NCI-H1417 (cell line): ENCODE results near the gene LCLAT1.
"Not testable (repeated sequence)": the region's sequence is repeated elsewhere in the genome, so short reads cannot be mapped to it uniquely, and the experiment has no call there.

Experiments used
- DNase-seq, 3 experiments: peaks; one replicate each; lab custom pipeline; 2025; lab: John Stamatoyannopoulos, UW

LCLAT1 gene

DNA sequence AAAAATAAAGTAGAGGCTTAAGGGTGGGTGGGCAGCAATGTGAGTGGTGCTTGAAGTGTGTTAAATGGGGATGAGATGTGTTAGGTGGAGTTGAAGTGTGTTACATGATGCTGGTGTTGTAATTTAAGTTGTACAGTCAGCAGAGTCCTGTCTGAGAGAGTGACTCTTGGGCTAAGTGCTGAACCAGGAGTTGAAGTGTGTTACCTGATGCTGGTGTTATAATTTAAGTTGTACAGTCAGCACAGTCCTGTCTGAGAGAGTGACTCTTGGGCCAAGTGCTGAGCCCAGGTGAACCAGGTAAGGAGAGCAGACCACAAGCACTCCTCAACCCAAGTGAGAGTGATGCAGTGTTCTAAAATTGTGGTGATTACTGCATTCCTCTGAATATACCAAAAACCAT is 40.6 kb downstream of the LCLAT1 start:
- DNase-seq = peak in 1 of 3 experiments; percentile 87

DNA sequence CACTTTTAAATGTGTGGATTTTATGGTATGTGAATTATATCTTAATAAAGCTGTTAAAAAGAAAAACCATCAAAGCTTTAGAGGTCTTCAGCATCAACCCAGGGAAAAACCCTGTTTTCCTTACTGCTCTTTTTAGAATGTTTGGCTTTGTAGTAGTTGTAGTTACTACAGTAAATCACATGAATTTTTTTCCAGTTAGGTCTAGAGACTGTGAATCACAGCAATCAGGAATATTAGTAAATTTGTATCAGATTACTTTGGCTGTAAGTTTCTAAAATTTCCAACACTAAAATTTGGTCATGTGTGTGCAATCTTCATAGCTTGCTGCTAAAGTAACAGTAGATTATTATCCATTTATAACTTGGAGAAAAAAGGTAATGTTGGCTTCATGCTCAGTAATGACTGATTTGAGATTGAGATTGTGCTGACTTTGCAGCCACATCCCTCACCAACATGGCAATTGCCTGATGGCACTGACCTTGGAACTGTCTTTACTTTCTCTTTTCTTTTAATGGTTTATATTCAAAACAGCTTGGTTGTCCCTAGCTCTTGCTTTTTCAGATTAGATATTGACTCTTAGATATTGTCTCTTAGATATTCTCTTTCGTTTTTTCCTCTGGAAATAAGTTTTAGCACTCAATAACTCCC is 41.1 kb downstream of the LCLAT1 start:
- DNase-seq = no peak

- no peak for DNase-seq
Observed at GRCh38 chr2:30491225-30491624, 44.2 kb downstream of the LCLAT1 start.

DNA sequence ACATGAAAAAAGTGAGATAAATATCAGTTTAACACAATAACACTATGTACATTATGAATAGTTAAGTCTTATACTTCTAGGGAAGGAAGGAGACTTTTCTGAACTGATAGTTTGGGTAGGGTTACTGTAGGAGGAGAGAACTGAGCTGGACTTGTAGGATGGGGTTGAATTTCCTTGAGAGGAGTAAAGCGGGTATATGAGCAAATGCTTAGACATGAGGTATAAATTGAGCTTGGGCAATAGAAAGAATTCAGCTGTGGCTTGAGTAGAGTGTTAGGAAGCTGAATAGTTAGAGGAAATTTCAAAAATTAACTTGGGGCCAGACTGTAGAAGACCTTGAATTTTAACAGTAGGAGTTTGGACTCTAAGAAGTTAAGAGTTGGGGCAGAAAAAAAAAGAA is 45.1 kb downstream of the LCLAT1 start:
- no peak for DNase-seq

DNA sequence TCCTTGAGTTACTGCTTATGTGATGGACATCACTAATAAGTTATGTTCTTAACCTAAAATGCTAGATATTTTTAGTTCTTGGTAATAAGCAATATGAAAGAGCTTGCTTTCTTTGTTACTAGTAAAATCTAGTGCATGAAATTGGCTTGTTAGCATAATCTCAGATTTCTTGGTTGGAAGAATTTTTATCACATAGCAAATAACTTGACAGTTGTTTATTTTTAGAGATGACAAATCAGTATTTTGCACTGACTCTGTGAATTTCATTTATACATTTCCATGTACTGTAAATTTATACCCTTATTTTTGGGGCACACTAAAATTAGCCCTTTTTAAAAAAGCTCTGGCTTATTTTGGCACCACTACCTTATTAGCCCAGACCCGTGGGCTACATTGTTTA is 45.6 kb downstream of the LCLAT1 start:
- DNase-seq = no peak

DNA sequence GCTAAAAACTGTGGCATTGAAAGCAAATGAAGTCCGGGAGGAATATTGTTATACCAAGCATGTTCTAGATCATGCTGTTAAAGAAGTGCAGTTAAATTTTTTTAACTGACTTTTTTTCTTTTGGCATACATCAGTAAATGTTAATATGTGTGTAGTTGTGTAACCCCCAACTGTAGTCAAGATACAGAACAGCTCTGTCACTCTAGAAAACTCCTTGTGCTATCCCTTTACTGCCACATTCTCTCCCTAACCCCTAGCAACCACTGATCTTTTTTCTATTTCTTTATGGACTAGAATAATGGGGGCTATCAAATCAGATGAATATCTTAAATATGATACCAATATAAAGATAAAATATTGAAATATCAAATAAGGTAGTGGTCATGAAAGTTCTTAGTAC is 46.4 kb downstream of the LCLAT1 start:
- DNase-seq = no peak

DNA sequence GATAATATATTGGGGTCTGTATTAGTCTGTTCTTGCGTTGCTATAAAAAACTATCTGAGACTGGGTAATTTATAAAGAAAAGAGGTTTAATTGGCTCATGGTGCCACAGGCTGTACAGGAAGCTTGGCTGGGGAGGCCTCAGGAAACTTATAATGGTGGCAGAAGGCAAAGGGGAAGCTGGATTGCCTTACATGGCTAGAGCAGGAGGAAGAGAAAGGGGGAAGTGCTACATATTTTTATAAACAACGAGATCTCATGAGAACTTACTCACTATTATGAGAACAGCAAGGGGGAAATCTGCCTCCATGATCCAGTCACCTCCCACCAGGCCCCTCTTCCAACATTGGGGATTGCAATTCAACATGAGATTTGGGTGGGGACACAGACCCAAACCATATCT is 48.9 kb downstream of the LCLAT1 start:
- not testable (repeated sequence) for DNase-seq

DNA sequence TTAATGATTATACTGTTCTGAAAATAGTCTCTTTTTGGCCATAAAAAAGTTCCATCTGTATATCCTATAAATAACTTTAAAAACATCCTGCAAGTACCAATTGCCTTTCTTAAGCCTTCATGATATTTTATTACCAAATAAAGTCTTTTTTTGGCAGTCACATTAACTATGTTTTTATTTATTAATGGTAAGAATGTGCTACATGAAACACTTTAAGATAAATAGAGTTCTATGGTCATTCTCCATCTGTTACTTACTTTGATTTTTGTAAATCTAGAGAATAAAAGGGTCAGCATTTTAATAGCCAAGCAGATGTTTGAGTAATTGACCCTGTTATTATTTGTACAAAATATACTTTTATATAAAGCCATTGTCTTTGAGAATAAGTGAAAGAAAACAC is 52.6 kb downstream of the LCLAT1 start:
- DNase-seq = no peak

DNA sequence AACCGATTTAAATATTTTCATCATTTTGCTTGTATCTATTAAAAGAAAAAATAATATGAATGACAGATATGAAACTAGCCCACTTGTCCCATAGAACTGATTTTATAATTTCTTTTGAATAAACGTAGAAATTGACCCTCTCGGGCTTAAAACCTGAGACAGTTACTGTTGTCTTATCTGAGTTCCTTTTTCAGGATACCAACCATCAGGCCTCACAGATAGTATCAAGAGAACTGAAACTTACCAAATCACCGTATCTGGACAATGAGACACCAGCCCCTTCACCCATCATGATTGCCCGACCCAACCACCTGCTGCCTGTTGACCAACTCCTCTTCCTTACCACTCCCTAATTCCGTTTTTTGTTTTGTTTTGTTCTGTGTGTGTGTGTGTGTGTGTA is 53.7 kb downstream of the LCLAT1 start:
- DNase-seq = no peak

DNA sequence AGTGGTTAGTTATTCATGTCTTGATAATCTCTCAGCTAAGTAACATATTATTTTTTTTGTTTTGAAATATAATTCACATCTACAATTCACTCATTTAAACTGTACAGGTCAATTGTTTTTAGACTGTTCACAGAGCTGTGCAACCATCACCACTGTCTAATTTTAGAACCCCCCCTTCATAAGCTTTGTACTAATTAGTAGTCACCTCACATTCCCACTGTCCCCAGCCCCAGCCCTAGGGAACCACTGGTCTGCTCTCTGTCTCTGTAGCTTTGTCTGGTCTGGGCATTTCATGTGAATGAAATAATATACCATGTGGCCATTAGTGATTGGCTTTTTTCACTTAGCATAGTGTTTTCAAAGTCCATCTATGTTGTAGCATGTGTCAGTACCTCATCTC is 55.3 kb downstream of the LCLAT1 start:
- no peak for DNase-seq

GRCh38 chr2:30503007-30503694 is 56.1 kb downstream of the LCLAT1 start:
- DNase-seq = no peak

DNA sequence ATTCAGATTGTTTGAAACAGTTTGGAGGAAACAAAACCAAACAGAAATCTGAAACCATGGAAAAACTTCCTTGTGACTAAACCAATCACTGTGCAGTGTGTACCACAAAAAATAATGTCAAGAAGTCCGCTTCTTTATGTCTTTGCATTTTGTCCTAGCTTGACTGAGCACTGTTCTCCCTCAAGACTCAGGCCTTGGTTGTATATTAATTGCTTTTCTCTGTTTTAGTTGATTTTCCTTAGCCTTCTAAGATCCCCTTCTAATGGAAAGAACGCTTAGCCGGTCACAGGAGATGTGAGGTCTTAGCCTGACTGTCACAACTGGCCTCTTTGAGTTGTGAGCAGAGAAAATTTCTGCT is 56.6 kb downstream of the LCLAT1 start:
- DNase-seq = no peak

DNA sequence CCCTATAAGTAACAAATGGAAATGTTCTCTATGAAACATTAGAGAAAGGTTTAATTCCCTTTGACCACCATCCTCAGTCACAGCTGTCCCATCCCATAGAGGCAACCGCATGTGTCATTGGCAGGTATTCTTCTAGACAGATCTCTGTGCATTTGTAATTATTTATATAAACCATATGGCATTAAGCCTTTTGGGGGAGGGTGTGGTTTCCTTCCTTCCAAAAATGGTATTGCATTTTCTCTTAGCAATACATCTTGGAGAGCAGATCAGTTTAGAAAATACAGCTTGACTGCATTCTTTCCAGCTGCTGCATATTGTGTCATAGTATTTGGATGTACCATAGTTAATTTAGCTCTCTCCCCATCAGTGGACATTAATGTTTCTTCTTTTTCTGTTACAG is 57.7 kb downstream of the LCLAT1 start:
- DNase-seq = no peak

DNA sequence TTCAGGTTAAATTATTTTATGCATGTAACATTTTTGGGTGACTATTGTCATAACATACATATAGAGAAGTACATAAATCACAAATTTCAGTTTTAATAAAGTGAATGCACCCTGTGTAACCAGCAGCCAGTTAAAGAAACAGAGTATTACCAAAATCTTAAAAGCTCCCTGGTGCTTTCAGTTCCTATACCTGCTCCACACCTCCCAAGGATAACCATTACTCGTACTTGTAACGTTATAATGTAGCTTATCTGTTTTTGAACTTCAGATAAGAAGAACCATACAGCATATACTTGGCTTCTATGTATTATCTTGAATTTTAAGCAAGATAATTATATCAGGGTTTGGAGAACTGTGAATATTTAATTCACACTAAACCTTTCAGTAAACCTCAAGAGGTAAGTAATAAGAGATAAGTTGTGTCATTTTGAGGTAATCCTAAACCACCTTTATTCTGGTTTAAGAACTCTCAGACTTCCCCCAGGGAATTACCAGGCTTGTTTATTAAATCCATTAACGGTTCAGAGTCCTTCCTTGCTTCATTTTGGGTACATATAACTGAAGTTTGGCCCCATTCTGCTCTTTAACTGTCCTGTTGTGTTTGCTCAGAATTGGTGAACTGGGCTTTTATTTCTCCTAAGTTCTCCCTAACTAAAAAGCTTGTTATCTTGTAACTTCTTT is 58.6 kb downstream of the LCLAT1 start:
- DNase-seq = peak in 2 of 3 experiments; percentile 26 to 30

DNA sequence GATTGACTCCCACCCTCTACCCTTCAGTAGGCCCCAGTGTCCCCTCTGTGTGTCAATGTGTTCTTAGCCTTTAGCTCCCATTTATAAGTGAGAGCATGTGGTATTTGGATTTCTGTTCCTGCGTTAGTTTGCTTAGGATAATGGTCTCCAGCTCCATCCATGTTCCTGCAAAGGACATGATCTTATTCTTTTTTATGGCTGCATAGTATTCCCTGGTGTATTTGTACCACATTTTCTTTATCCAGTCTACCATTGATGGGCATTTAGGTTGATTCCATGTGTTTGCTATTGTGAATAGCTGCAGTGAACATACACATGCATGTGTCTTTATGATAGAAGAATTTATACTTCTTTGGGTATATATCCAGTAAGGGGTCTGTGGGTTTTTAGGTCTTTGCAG is 60.4 kb downstream of the LCLAT1 start:
- DNase-seq = not testable (repeated sequence)

DNA sequence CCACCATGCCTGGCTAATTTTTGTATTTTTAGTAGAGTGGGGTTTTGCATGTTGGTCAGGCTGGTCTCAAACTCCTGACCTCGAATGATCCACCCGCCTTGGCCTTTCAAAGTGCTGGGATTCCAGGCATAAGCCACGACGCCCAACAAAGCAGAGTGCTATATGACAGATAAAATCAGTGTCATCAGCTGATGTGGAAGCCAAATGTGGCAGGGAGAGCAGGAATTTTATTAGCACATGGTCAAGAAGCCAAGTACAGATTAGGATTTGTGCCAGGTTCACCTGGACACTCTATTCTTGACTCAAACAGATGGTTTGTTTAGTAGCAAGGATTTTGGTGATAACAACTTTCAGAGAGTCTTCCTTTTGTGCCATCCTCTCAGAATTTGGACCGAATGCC is 62.7 kb downstream of the LCLAT1 start:
- no peak for DNase-seq

- no peak for DNase-seq
Observed at GRCh38 chr2:30510409-30510808, 63.4 kb downstream of the LCLAT1 start.

GRCh38 chr2:30511122-30512083 is 64.4 kb downstream of the LCLAT1 start:
- peak; percentile 15 to 73 (median 45) for DNase-seq

DNA sequence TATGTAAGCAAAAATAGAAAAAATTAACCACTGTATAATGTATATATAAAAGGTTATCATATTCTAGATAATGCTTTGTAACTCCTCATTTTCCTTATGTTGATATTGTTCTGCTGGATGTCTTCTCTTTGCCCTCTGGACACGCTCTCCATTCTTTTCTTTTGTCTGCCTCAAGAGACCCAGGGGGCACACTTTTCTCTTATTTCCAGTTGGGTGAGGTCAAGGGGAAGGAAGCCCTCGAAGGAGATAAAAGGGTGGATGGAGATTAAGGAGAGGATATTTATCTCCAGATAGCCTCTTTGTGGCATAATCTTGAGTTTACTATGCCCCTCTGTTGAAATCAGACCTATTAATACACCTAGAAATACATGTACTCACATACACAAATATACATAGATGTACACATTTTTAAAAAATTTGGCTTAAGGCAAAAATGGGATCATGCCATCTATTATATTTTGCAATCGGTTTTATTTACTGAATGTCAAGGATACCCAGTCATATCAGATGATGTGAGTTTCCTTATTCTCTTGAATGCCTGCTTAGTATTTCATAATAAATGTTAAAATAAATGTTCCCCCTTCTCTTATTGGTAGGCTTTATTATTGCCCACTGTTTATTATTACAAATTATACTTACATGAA is 65.3 kb downstream of the LCLAT1 start:
- DNase-seq = peak in 1 of 3 experiments; percentile 21

DNA sequence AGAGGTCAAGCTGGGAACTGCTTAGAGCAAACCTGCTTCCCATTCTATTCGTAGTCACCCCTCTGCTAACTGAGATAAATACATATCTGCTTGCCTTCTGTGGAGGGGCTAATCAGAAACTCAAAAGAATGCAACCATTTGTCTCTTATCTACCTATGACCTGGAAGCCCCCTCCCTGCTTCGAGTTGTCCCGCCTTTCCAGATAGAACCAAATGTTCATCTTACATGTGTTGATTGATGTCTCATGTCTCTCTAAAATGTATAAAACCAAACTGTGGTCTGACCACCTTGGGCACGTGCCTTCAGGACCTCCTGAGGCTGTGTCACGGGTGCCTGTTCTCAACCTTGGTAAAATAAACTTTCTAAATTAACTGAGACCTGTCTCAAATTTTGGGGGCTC is 66.6 kb downstream of the LCLAT1 start:
- DNase-seq = not testable (repeated sequence)

GRCh38 chr2:30514134-30514847 is 67.2 kb downstream of the LCLAT1 start:
- no peak for DNase-seq
